K562 (cell line): ENCODE data around the gene APIP. TPM values are rescaled to one million over a fixed set of nuclear protein-coding genes. Genes with fewer than 3 reads are reported as not detected.

Experiments used
- ATF7 ChIP-seq: fragments of 450-650 bp; IDR thresholded peaks from 2 replicates; pipeline ENCODE4 v1.7.1; 2014; ENCODE audit warnings: mild to moderate bottlenecking, moderate library complexity
- CEBPB ChIP-seq: fragments of 450-650 bp; IDR thresholded peaks from 2 replicates; pipeline ENCODE4 v1.6.1; 2016; ENCODE audit warnings: missing genetic modification characterization, missing compliant biosample characterization
- CEBPZ ChIP-seq: fragments of 150-350 bp; IDR thresholded peaks from 2 replicates; pipeline ENCODE4 v1.6.1; 2014; ENCODE audit warnings: low read depth, mild to moderate bottlenecking, low read length, borderline replicate concordance
- CHCHD3 ChIP-seq: fragments of 250-450 bp; sonication (Bioruptor Pico); IDR thresholded peaks from 2 replicates; pipeline ENCODE4 v2.1.2; 2022; ENCODE audit warnings: mild to moderate bottlenecking
- CREB1 ChIP-seq, 2 experiments: sonication (generic) in 1 of 2; formaldehyde crosslinking in 1 of 2; IDR thresholded peaks; 2 replicates each; pipeline versions ENCODE4 v1.6.1 to v1.8.0; 2012 to 2022; ENCODE audit warnings: inconsistent platforms in 1 of 2, mild to moderate bottlenecking in 1 of 2, missing genetic modification reagents in 1 of 2, moderate library complexity in 1 of 2
- ELF1 ChIP-seq: fragments of 200-800 bp; sonication (Bioruptor generic); IDR thresholded peaks from 2 replicates; pipeline ENCODE4 v1.6.1; 2016; ENCODE audit warnings: missing genetic modification characterization, missing compliant biosample characterization
- FOXM1 ChIP-seq, 2 experiments: fragments of 450-650 bp in 1 of 2; sonication (generic) in 1 of 2; formaldehyde crosslinking in 1 of 2; IDR thresholded peaks; 2 replicates each; pipeline versions ENCODE4 v1.6.1 to v1.9.0; 2017 to 2022; ENCODE audit warnings: low read depth in 2 of 2, mild to moderate bottlenecking in 2 of 2, missing genetic modification reagents in 1 of 2, moderate library complexity in 1 of 2
- HDAC2 ChIP-seq: fragments of 450-650 bp; IDR thresholded peaks from 2 replicates; pipeline ENCODE4 v1.6.1; 2016; ENCODE audit warnings: mild to moderate bottlenecking
- JUN ChIP-seq, 2 experiments: sonication (generic) in 1 of 2; formaldehyde crosslinking in 1 of 2; IDR thresholded peaks; 2 replicates each; pipeline versions ENCODE4 v1.6.1 to v1.8.0; 2012 to 2022; ENCODE audit warnings: borderline replicate concordance in 2 of 2, mild to moderate bottlenecking in 2 of 2, improper control_type of control experiment in 1 of 2, low read depth in 1 of 2, low read length in 1 of 2, missing genetic modification reagents in 1 of 2
- KDM2B ChIP-seq: fragments of 250-450 bp; sonication (Bioruptor Pico); IDR thresholded peaks from 2 replicates; pipeline ENCODE4 v1.8.0; 2021; ENCODE audit warnings: mild to moderate bottlenecking, moderate library complexity
- MAZ ChIP-seq, 2 experiments: fragments of 450-650 bp in 1 of 2; sonication (generic) in 1 of 2; formaldehyde crosslinking; IDR thresholded peaks in 1 of 2; conservative IDR thresholded peaks in 1 of 2; 2 replicates each; pipeline versions ENCODE4 v1.4.0 to v1.5.0; 2020; ENCODE audit warnings: mild to moderate bottlenecking in 1 of 2, missing genetic modification reagents in 1 of 2
- NELFE ChIP-seq: IDR thresholded peaks from 2 replicates; pipeline ENCODE4 v1.6.1; 2011; ENCODE audit warnings: mild to moderate bottlenecking; ENCODE audit not compliant: insufficient read depth, insufficient read length
- NKRF ChIP-seq: fragments of 450-650 bp; IDR thresholded peaks from 2 replicates; pipeline ENCODE4 v1.6.1; 2016; ENCODE audit warnings: borderline replicate concordance
- NRF1 ChIP-seq, 2 experiments: fragments of 450-650 bp; IDR thresholded peaks in 1 of 2; conservative IDR thresholded peaks in 1 of 2; 2 replicates each; pipeline ENCODE4 v1.6.1; 2014; ENCODE audit warnings: mild to moderate bottlenecking in 2 of 2
- SNIP1 ChIP-seq: fragments of 450-650 bp; IDR thresholded peaks from 2 replicates; pipeline ENCODE4 v1.7.1; 2017; ENCODE audit warnings: low read depth, mild to moderate bottlenecking
- TARDBP ChIP-seq: fragments of 450-650 bp; IDR thresholded peaks from 2 replicates; pipeline ENCODE4 v1.6.1; 2016
- ZKSCAN3 ChIP-seq: fragments of 250-450 bp; sonication (Bioruptor Pico); IDR thresholded peaks from 2 replicates; pipeline ENCODE4 v1.4.0; 2020
- ZNF436 ChIP-seq: fragments of 250-450, 450-650 bp; sonication (Bioruptor Pico); formaldehyde crosslinking; IDR thresholded peaks from 2 replicates; pipeline ENCODE4 v1.7.0; 2020; ENCODE audit warnings: mild to moderate bottlenecking
- ZNF511 ChIP-seq: sonication (generic); formaldehyde crosslinking; IDR thresholded peaks from 2 replicates; pipeline ENCODE4 v1.8.0; 2022; ENCODE audit warnings: mild to moderate bottlenecking, missing genetic modification reagents
- ZNF830 ChIP-seq: fragments of 250-450 bp; sonication (Bioruptor Pico); IDR thresholded peaks from 2 replicates; pipeline ENCODE4 v1.5.0; 2021; ENCODE audit warnings: mild to moderate bottlenecking
- polyA plus RNA-seq, 8 experiments: library from polyadenylated mRNA; depleted of rRNA in 4 of 8; stranded (reverse) in 5 of 8; unstranded in 3 of 8; fragments of >200 nt; fragmentation: Nextera tagmentation in 2 of 8; fragmentation: Illumina TruSeq in 1 of 8; extraction: Ambion mirVana in 2 of 8; extraction: Trizol in 1 of 8; gene quantifications; 2 replicates each; pipeline versions ENCODE4 v1.2.1 to v1.2.3, GENCODE V29; 2011 to 2014; ENCODE audit warnings: inconsistent platforms in 1 of 8, missing spikeins in 1 of 8
- total RNA-seq, 7 experiments: library from RNA; depleted of rRNA in 6 of 7; stranded (reverse); fragments of >200 nt in 6 of 7; fragmentation: Illumina TruSeq in 2 of 7; extraction: Trizol in 2 of 7; gene quantifications; 2 replicates each; pipeline versions ENCODE4 v1.2.1 to v1.2.3, GENCODE V29; 2011 to 2021; ENCODE audit warnings: low replicate concordance in 1 of 7

Gene APIP
- total and polyA plus RNA-seq, 9 of the 15 experiments (the other 6 are each of a cell fraction or from before 2014, with no cell fraction given): 63.7 to 110 (median 82.8) TPM

- 0 out of 2 replicates have a peak, but pooled peaks have one; percentile 26 for TF ChIP-seq CHCHD3
- no peak for TF ChIP-seq ZKSCAN3 (CRISPR knock-in tag)
- TF ChIP-seq ZNF436 (CRISPR knock-in tag): 0 out of 2 replicates have a peak, but pooled peaks have one; percentile 56
- TF ChIP-seq MAZ (CRISPR knock-in tag; conservative IDR thresholded peaks at IDR 0.05 in 1 of 2, IDR thresholded peaks at IDR 0.05 in 1 of 2): peak; percentile 90 to 97
- peak; percentile 70; the same call in 1 of the 2 replicates for TF ChIP-seq TARDBP
- peak; percentile 43; the same call in 1 of the 2 replicates for TF ChIP-seq ATF7
- TF ChIP-seq KDM2B (CRISPR knock-in tag): 0 out of 2 replicates have a peak, but pooled peaks have one; percentile 27
- TF ChIP-seq SNIP1: no peak
- peak; percentile 86 for TF ChIP-seq ZNF511 (CRISPR knock-in tag)
- TF ChIP-seq FOXM1 (IDR thresholded peaks at IDR 0.05; ENCODE audit: low read depth): no peak
- 0 out of 2 replicates have a peak, but pooled peaks have one; percentile 44 for TF ChIP-seq FOXM1 (CRISPR knock-in tag; IDR thresholded peaks at IDR 0.05; ENCODE audit: low read depth)
- TF ChIP-seq CEBPB: no peak
- TF ChIP-seq CEBPZ: no peak
- TF ChIP-seq NKRF: peak; percentile 17; the same call in 1 of the 2 replicates
- no peak for TF ChIP-seq NELFE
- TF ChIP-seq JUN (IDR thresholded peaks at IDR 0.05; ENCODE audit: borderline replicate concordance, low read depth, low read length): no peak
- TF ChIP-seq JUN (CRISPR knock-in tag; IDR thresholded peaks at IDR 0.05; ENCODE audit: borderline replicate concordance): peak; percentile 91; the same call in 1 of the 2 replicates
- TF ChIP-seq ZNF830: 0 out of 2 replicates have a peak, but pooled peaks have one; percentile 62
- TF ChIP-seq ELF1: no peak
- peak; percentile 71 to 75 for TF ChIP-seq NRF1 (conservative IDR thresholded peaks at IDR 0.05 in 1 of 2, IDR thresholded peaks at IDR 0.05 in 1 of 2)
- peak; percentile 25; the same call in 1 of the 2 replicates for TF ChIP-seq CREB1 (IDR thresholded peaks at IDR 0.05)
- no peak for TF ChIP-seq CREB1 (CRISPR knock-in tag; IDR thresholded peaks at IDR 0.05)
- 0 out of 2 replicates have a peak, but pooled peaks have one; percentile 30 for TF ChIP-seq HDAC2
Measured at GRCh38 chr11:34916015-34916842, at the start of gene APIP, which contains the start of gene PDHX (continued).
